Measurements from ENCODE around the gene IL4.
"Not testable (repeated sequence)": the region's sequence is repeated elsewhere in the genome, so short reads cannot be mapped to it uniquely, and the experiment has no call there.

IL4 gene

GRCh38 chr5:132673939-132674630, at the start of gene IL4:
TSS of gene IL4 (plus strand) at chr5:132673989. CDS start at chr5:132674051, 62 bp downstream.
- no peak for DNase-seq

- DNase-seq: no peak
Observed at GRCh38 chr5:132627470-132627869, 46.3 kb upstream of the IL4 start.

DNA sequence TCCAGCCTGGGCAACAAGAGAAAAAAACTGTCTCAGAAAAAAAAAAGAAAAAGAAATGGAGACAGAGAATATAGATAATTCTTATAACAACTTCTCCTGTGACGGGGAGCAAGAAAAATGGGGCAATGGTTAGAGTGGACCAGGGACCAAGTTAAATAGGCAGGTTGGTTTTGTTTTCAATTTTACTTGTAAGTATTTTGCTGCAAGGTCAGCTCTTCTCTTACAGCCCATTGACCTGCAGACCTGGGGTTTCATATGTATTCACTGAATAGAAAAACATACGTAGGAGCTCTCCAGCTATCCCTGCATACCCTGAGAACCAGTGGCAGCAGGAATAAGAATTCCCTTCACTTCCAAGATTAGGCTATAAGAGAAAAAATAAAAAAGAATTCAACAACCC, 45.0 kb upstream of the IL4 start:
- DNase-seq: no peak

DNA sequence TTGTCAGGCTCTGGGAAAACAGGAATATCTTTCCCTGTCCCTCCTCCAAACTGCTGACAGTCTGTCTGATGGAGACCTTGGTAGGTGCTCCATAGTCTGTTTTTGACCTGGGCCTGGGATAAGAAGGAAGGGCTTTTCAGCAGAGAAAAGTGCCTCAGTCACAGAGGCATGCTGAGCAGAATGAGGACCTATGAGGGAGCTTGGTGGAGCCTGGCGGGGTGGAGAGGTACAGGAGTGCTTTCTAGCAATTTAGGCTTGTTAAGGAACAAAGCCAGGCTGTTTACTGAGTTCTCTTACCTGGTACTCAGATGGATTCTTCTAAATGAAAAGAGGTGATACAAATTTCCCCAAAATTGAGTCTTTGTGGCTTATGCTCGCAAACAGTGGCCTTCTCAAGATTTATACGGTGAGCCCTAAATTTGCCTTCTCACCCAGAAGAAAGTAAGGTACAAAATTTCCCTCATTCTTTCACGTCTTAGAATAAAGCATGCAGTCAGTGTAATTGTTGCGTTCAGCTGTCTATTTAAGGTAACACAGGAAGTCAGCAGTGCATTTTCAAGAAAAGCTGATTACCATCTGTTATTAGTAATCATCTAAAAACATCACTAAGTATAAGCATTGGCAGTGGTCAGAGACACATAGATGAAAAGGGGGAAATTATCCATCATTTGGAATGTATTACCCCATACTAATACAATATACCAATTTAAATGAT, 44.4 kb upstream of the IL4 start:
- DNase-seq: no peak

DNA sequence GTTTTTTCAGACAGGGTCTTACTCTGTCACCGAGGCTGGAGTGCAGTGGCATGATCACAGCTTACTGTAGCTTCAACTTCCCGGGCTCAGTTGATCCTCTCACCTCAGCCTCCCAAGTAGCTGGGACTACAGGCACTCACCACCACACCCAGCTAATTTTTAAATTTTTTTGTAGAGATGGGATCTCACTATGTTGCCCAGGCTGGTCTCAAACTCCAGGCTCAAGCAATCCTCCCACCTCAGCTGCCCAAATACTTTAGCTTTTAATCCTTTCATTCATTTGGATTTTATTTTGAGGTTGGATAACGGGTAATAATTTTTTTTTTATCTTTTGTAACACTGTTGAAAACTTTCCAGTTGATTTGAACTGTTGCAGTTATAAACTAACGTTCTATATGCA, 40.2 kb upstream of the IL4 start:
- DNase-seq: not testable (repeated sequence)

- no peak for DNase-seq
Observed at GRCh38 chr5:132635873-132636272, 37.9 kb upstream of the IL4 start.

DNA sequence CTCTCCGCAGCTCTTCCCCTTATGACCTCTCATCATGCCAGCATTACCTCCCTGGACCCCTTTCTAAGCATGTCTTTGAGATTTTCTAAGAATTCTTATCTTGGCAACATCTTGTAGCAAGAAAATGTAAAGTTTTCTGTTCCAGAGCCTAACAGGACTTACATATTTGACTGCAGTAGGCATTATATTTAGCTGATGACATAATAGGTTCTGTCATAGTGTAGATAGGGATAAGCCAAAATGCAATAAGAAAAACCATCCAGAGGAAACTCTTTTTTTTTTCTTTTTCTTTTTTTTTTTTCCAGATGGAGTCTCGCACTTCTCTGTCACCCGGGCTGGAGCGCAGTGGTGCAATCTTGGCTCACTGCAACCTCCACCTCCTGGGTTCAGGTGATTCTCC, 36.5 kb upstream of the IL4 start:
- DNase-seq: no peak

- DNase-seq: no peak
Observed at GRCh38 chr5:132639706-132640130, 34.1 kb upstream of the IL4 start.

DNA sequence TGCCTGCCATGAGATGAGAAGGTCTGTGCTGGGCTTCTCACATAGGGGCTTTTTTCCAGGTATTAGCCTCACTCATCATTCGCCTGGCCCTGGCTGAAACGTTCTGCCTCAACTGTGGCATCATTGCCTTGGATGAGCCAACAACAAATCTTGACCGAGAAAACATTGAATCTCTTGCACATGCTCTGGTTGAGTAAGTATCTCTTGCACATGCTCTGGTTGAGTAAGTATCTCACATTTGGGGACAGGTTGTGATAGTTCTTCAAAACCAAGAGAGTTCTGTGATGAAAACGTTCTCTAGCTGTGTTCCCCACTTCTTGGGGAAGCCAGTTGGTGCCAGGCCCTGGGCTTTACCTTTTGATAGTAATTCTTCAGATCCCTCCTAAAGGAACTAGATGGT, 33.2 kb upstream of the IL4 start:
- DNase-seq: no peak

DNA sequence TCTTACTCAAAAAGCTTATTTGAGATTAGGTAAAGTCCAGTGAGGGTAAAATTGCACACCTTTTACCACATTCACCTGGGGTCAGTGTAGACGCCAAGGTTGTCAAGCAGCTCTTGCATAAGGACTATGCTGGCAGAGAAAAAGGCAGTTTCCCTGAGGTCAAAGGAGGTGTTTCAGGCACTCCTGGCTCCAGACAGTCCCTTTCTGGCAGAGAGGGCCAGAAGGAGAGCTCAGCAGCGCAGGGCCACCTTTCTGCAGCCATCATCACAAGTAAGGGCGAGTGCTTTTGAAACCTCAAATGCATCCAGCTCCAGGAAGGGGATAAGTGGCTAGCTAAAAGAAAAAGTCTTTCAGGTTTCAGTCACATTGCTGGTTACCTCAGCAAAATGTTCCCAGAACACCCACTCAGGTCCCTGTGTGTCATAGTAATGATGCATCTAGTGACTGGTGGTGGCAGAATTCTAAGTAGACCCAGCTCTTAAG, 32.5 kb upstream of the IL4 start:
- DNase-seq: peak in 3 of 56 donors; percentile 19 to 46 (median 25)

GRCh38 chr5:132641841-132642240, 31.9 kb upstream of the IL4 start:
- no peak for DNase-seq

- DNase-seq: no peak
Observed at GRCh38 chr5:132644177-132644576, 29.6 kb upstream of the IL4 start.

- DNase-seq: no peak
Observed at GRCh38 chr5:132646583-132647266, 27.1 kb upstream of the IL4 start.

- DNase-seq: no peak
Observed at GRCh38 chr5:132647473-132647872, 26.3 kb upstream of the IL4 start.

DNA sequence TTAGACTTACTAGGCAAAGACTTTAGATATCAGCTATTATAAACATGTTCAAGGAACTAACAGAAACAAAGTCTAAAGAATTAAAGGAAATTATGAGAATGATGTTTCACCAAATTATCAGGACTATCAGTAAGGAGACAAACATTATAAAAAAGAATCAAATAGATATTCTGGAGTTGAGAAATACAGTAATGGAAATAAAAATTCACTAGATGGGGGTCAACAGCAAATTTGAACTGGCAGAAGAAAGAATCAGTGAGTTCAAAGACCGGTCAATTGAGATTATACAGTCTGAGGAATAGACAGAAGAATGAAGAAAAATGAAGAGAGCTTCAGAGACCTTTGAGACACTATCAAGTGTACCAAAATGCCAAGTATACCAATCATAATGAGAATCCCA, 25.4 kb upstream of the IL4 start:
- DNase-seq: no peak

DNA sequence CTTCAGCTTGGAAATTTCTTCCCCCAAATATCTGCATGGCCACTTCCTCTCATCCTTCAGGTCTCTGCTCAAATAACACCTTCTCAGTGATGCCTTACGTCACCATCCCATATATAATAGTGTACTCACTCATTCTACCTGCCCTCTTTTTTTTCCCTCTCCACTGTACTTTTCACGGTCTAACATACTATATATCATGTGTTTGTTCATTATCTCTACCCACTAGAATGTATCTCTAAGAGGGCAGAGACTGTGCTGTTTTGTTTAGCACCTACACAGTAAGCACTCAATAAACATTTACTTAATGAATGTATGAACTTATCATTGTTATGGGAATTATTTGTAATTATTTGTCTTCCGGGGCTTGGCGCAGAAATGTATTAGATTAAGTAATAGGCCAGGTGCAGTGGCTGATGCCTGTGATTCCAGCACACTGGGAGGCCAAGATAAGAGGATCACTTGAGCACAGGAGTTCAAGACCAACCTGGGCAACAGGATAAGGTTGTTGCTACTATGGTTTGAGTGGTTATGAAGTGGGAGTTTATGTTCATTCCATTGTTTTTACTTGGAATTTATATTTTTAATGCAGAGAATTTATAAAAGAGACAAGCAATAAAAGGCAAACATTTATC, 21.8 kb upstream of the IL4 start:
- no peak for DNase-seq

DNA sequence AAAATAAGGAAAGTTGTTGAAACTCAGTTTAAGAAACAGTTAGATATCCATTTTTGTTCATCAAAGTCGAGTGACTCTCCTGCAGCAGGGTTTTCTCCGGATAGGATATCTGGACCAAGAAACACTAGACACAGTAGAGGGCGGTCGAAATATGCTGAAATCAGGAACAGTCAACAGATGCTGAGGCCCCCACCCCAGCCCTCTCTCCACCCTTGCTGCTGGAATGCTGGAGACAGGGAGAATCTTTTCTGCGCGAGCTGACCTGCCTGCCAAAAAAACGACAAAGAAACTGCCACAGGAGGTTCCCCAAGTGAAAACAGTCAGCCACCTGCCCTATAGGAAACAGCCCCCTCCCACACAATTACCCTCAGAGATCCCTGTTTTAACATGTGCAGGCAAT, 20.1 kb upstream of the IL4 start:
- DNase-seq: no peak

- DNase-seq: peak in 15 of 56 donors; percentile 9 to 59 (median 22)
Observed at GRCh38 chr5:132655821-132656773, 17.7 kb upstream of the IL4 start.

DNA sequence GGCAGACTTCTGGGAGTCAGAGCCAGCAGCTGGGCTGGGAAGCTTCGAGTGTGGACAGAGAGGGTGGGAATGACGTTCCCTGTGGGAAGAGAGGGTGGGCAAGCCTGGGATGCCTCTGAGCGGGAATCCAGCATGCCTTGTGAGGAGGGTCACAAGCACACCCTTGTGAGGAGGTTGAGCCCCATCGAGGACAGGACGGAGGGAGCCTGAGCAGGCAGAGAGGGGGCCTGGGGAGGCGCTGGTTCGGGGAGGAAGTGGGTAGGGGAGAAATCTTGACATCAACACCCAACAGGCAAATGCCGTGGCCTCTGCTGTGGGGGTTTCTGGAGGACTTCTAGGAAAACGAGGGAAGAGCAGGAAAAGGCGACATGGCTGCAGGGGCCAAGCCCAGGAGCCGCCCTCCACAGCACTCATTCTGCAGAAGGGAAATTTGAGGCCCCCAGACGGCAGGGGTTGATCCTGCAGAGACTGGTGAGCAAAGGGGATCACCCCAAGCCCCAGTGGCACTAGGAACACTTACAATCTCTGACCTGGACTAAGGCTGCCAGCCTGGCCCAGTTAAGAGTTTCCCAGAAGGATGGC, 16.9 kb upstream of the IL4 start:
- no peak for DNase-seq

GRCh38 chr5:132657676-132658380, 16.0 kb upstream of the IL4 start, which contains the start of gene IL13:
TSS of gene IL13 (plus strand) at chr5:132658173. CDS start at chr5:132658187, 14 bp downstream.
- DNase-seq: no peak
